ENCODE results near the gene DPH2. TPM values are rescaled to one million over a fixed set of nuclear protein-coding genes. Genes with fewer than 3 reads are reported as not detected.

The DPH2 gene
- total and polyA plus RNA-seq, 10 of the 15 experiments (the other 5 are each of a cell fraction or from before 2014, with no cell fraction given) = 13.1 to 82.9 (median 52.0) TPM

- TF ChIP-seq RAD51 (IDR thresholded peaks at IDR 0.05) (no peak), E4F1 (IDR thresholded peaks at IDR 0.05; ENCODE audit: borderline replicate concordance, partially characterized antibody) (no peak)
These were observed 18.5 kb upstream of the DPH2 start (continued) for GRCh38 chr1:43951021-43951985.

GRCh38 chr1:43952731-43953346 lies 17.0 kb upstream of the DPH2 start:
- Histone ChIP-seq H3K27ac (ENCODE audit: control insufficient read depth, insufficient read depth) (no peak overlapping the region), H3K9me3 (replicated peaks; ENCODE audit: control insufficient read depth, insufficient read depth, low read length) (no peaks in the 10 kb centered on the region), H3K36me3 (ENCODE audit: control insufficient read depth in 2 of 2, insufficient read depth in 2 of 2, low read length in 1 of 2) (peaks cover 0 to 10% of the 10 kb centered on the region in 2 experiments; a peak in 1 of 4 replicates), H3K4me3 (no peak overlapping the region), H3K27me3 (replicated peaks in 1 of 2; ENCODE audit: control insufficient read depth in 2 of 2, insufficient read depth in 2 of 2, low read length in 1 of 2) (no peaks in the 10 kb centered on the region), H3K79me2 (ENCODE audit: control insufficient read depth, insufficient read depth, low read length) (peaks cover 5% of the 10 kb centered on the region), H3K9ac (ENCODE audit: control insufficient read depth, insufficient read depth, low read length) (no peak overlapping the region), H2AFZ (ENCODE audit: control insufficient read depth, low read depth, low read length) (no peak overlapping the region), H3K4me1 (ENCODE audit: control insufficient read depth, insufficient read depth, low read length) (peaks cover 6% of the 10 kb centered on the region), H4K20me1 (ENCODE audit: control insufficient read depth, insufficient read depth) (no peaks in the 10 kb centered on the region), H3K4me2 (ENCODE audit: control insufficient read depth, insufficient read depth) (no peak overlapping the region)
- in situ Hi-C loops (cut with MboI) (no loop called here), intact Hi-C loops (cut with micrococcal nuclease; ENCODE audit: unreplicated experiment) (no loop called here)
- WGBS (ENCODE audit: insufficient coverage, insufficient replicate concordance, low lambda C conversion rate, missing lambda C conversion rate) = 91% methylated on average over 8 of the region's 8 CpGs
- SMC1A ChIA-PET (ENCODE audit: uncharacterized antibody, unreplicated experiment) = interaction anchor here (0.9 to 1.7 kb wide), 4 partner anchors 18 to 187 kb away, joined by 3 to 8 read pairs (median 4); no protein-coding TSS in a partner anchor
- DNase-seq (ENCODE audit: low read depth, low spot score) = no peak
- POLR2A ChIA-PET = interaction anchor here (0.6 to 1.0 kb wide), 2 partner anchors 17 to 583 kb away, joined by 3 to 6 read pairs; partner anchors contain the start of gene DPH2
- CTCF ChIA-PET = interaction anchor here (1.1 kb wide), 1 partner anchor 18 kb away, joined by 4 read pairs; no protein-coding TSS in a partner anchor
- RAD21 ChIA-PET (ENCODE audit: unreplicated experiment) = interaction anchor here (1.3 kb wide), 1 partner anchor 52 kb away, joined by 4 read pairs; no protein-coding TSS in a partner anchor
- BruUV-seq (replicated peaks) = no TSS peak
- FAIRE-seq = no peak
- ATAC-seq = no peak
- TF ChIP-seq SRF (IDR thresholded peaks at IDR 0.05; ENCODE audit: low read depth in 2 of 2, low read length in 2 of 2) (no peak), CBX5 (IDR thresholded peaks at IDR 0.05; ENCODE audit: low read depth) (no peak), ATF2 (IDR thresholded peaks at IDR 0.05; ENCODE audit: low read length) (no peak), MYC (IDR thresholded peaks at IDR 0.05; ENCODE audit: insufficient read depth, insufficient read length, insufficient replicate concordance, low read length, severe bottlenecking) (no peak), ZBTB40 (IDR thresholded peaks at IDR 0.05; ENCODE audit: borderline replicate concordance) (no peak), NFYA (IDR thresholded peaks at IDR 0.05; ENCODE audit: borderline replicate concordance, low read depth, low read length) (no peak), NR2C1 (IDR thresholded peaks at IDR 0.05) (no peak), CHD1 (IDR thresholded peaks at IDR 0.05; ENCODE audit: low read depth, low read length) (no peak), RUNX3 (IDR thresholded peaks at IDR 0.05; ENCODE audit: low read length) (no peak)

All from GM12878 (cell line).